Tibial nerve (tissue), 4 donors: ENCODE data around the gene STYXL2. TPM values are rescaled to one million over a fixed set of nuclear protein-coding genes. Genes with fewer than 3 reads are reported as not detected.

Source experiments
- DNase-seq, 2 donors: peaks; one replicate each; pipeline ENCODE4 v3.0.0-alpha.2; 2019; ENCODE audit warnings: low spot score in 2 of 2
- H3K27ac ChIP-seq, 4 donors: fragments of 200-600 bp; sonication (generic) in 3 of 4; one replicate each; pipeline ENCODE4 v1.5.1; 2017 to 2019; ENCODE audit warnings: mild to moderate bottlenecking in 1 of 4
- H3K27me3 ChIP-seq, 2 donors: fragments of 200-600 bp; sonication (generic) in 1 of 2; one replicate each; pipeline versions ENCODE4 v1.5.1 to v1.6.0; 2017 to 2019
- H3K36me3 ChIP-seq, 3 donors: fragments of 200-600 bp; sonication (generic); one replicate each; pipeline ENCODE4 v1.5.1; 2018 to 2019
- H3K4me1 ChIP-seq, 4 donors: fragments of 200-600 bp; sonication (generic) in 3 of 4; one replicate each; pipeline ENCODE4 v1.5.1; 2017 to 2019
- H3K4me3 ChIP-seq, 4 donors: fragments of 200-600 bp; sonication (generic) in 3 of 4; one replicate each; pipeline ENCODE4 v1.5.1; 2017 to 2019; ENCODE audit warnings: mild to moderate bottlenecking in 1 of 4, moderate library complexity in 1 of 4
- H3K9me3 ChIP-seq, 4 donors: fragments of 200-600 bp; sonication (generic) in 3 of 4; one replicate each; pipeline ENCODE4 v1.5.1; 2017 to 2019
- CTCF ChIP-seq, 5 experiments: fragments of 200-600 bp in 3 of 5; fragments of 450-650 bp in 2 of 5; sonication (generic) in 3 of 5; IDR thresholded peaks; one replicate each; pipeline ENCODE4 v1.5.1; 2016 to 2019; ENCODE audit warnings: antibody characterized with exemption in 5 of 5, mild to moderate bottlenecking in 3 of 5, moderate library complexity in 2 of 5
- EP300 ChIP-seq, 2 donors: sonication (generic); formaldehyde crosslinking; IDR thresholded peaks; one replicate each; pipeline ENCODE4 v1.6.1; 2017; ENCODE audit warnings: antibody characterized with exemption in 2 of 2, mild to moderate bottlenecking in 1 of 2
- POLR2A ChIP-seq, 2 donors: fragments of 450-650 bp; IDR thresholded peaks; one replicate each; pipeline ENCODE4 v1.6.1; 2017; ENCODE audit warnings: antibody characterized with exemption in 2 of 2, mild to moderate bottlenecking in 2 of 2, moderate library complexity in 2 of 2
- WGBS, 2 donors: methylation state at CpG; one replicate each; pipeline ENCODE4 v1.1.5; 2018; 5-methylcytosine and 5-hydroxymethylcytosine counted together
- total RNA-seq, 4 donors: library from RNA; depleted of rRNA; stranded (reverse); fragments of >200 nt; gene quantifications; one replicate each; pipeline ENCODE4 v1.1.0, GENCODE V29; 2016

The STYXL2 gene
- total RNA-seq, 4 donors from 2014 or later = 0.22 TPM; not detected in 3

- DNase-seq = no peak
- Histone ChIP-seq H3K36me3 (no peaks in the 10 kb centered on the region), H3K27me3 (no peaks in the 10 kb centered on the region), H3K4me1 (peaks cover 0 to 6% (median 0%) of the 10 kb centered on the region in 4 donors), H3K27ac (no peak overlapping the region), H3K9me3 (no peaks in the 10 kb centered on the region), H3K4me3 (no peak overlapping the region)
- TF ChIP-seq EP300 (IDR thresholded peaks at IDR 0.05) (no peak), POLR2A (IDR thresholded peaks at IDR 0.05) (no peak), CTCF (IDR thresholded peaks at IDR 0.05) (no peak)
- WGBS, 2 donors = 79 to 80% methylated on average over 3 of the region's 3 CpGs
Observed at GRCh38 chr1:167067904-167068303, 26.0 kb upstream of the STYXL2 start.

- DNase-seq = no peak
- Histone ChIP-seq H3K9me3 (no peaks in the 10 kb centered on the region), H3K27ac (no peak overlapping the region), H3K27me3 (no peaks in the 10 kb centered on the region), H3K4me3 (no peak overlapping the region), H3K36me3 (no peaks in the 10 kb centered on the region), H3K4me1 (peaks cover 0 to 6% (median 0%) of the 10 kb centered on the region in 4 donors)
- 87 to 93% methylated on average over 13 of the region's 13 CpGs for WGBS, 2 donors
- TF ChIP-seq EP300 (IDR thresholded peaks at IDR 0.05) (no peak), CTCF (IDR thresholded peaks at IDR 0.05) (no peak), POLR2A (IDR thresholded peaks at IDR 0.05) (no peak)
Observed at GRCh38 chr1:167068761-167069160, 25.1 kb upstream of the STYXL2 start.

- H3K4me3 ChIP-seq = no peak overlapping the region
- no peaks in the 10 kb centered on the region for H3K9me3 ChIP-seq
- WGBS, 2 donors = 92 to 96% methylated on average over 8 of the region's 8 CpGs
- H3K4me1 ChIP-seq = peaks cover 0 to 6% (median 0%) of the 10 kb centered on the region in 4 donors
- H3K36me3 ChIP-seq = no peaks in the 10 kb centered on the region
- H3K27ac ChIP-seq = no peak overlapping the region
- TF ChIP-seq CTCF (IDR thresholded peaks at IDR 0.05) (no peak), POLR2A (IDR thresholded peaks at IDR 0.05) (no peak), EP300 (IDR thresholded peaks at IDR 0.05) (no peak)
- no peaks in the 10 kb centered on the region for H3K27me3 ChIP-seq
- DNase-seq = no peak
Observed at GRCh38 chr1:167071286-167071685, 22.6 kb upstream of the STYXL2 start.

- Histone ChIP-seq H3K27me3 (peaks cover 0 to 24% of the 10 kb centered on the region in 2 donors), H3K27ac (no peak overlapping the region), H3K9me3 (no peaks in the 10 kb centered on the region), H3K36me3 (no peaks in the 10 kb centered on the region), H3K4me3 (no peak overlapping the region), H3K4me1 (no peaks in the 10 kb centered on the region)
- 84 to 86% methylated on average over 8 of the region's 8 CpGs for whole genome bisulfite sequencing, 2 donors
- DNase-seq = no peak
- TF ChIP-seq CTCF (IDR thresholded peaks at IDR 0.05) = no peak
- TF ChIP-seq POLR2A (IDR thresholded peaks at IDR 0.05) = no peak
- no peak for TF ChIP-seq EP300 (IDR thresholded peaks at IDR 0.05)
Observed at GRCh38 chr1:167076136-167076710, 17.7 kb upstream of the STYXL2 start.

GRCh38 chr1:167077128-167077867 lies 16.6 kb upstream of the STYXL2 start:
- H3K4me3 ChIP-seq = no peak overlapping the region
- H3K9me3 ChIP-seq = no peaks in the 10 kb centered on the region
- H3K36me3 ChIP-seq = no peaks in the 10 kb centered on the region
- 87 to 95% methylated on average over 3 of the region's 3 CpGs for WGBS, 2 donors
- H3K4me1 ChIP-seq = no peaks in the 10 kb centered on the region
- H3K27ac ChIP-seq = no peak overlapping the region
- peaks cover 0 to 28% of the 10 kb centered on the region in 2 donors for H3K27me3 ChIP-seq
- DNase-seq = no peak
- no peak for TF ChIP-seq POLR2A (IDR thresholded peaks at IDR 0.05)
- TF ChIP-seq CTCF (IDR thresholded peaks at IDR 0.05) = no peak
- TF ChIP-seq EP300 (IDR thresholded peaks at IDR 0.05) = no peak
